RWPE2 (cell line): ENCODE data around the gene TF.

Experiments used
- ATAC-seq: fragments of 200-7000 bp; cut with Tn5 transposase; 3 replicates; pipeline ENCODE4 v1.9.1; 2021; ENCODE audit warnings: low read depth
- DNase-seq: peaks from one replicate; pipeline ENCODE4 v3.0.0-alpha.2; 2020; ENCODE audit warnings: low spot score
- H3K27ac ChIP-seq: fragments of 450-650 bp; 2 replicates; pipeline ENCODE4 v1.5.1; 2017; ENCODE audit warnings: mild to moderate bottlenecking; ENCODE audit not compliant: poor library complexity, severe bottlenecking
- H3K27me3 ChIP-seq: fragments of 250-450 bp; sonication (Bioruptor Pico); 2 replicates; pipeline ENCODE4 v1.5.1; 2021; ENCODE audit warnings: mild to moderate bottlenecking, moderate library complexity; ENCODE audit not compliant: insufficient read depth, poor library complexity, severe bottlenecking
- H3K36me3 ChIP-seq: fragments of 250-450 bp; sonication (Bioruptor Pico); 2 replicates; pipeline ENCODE4 v1.5.1; 2020; ENCODE audit warnings: low read depth, mild to moderate bottlenecking, moderate library complexity
- H3K4me1 ChIP-seq: fragments of 250-450 bp; sonication (Bioruptor Pico); 2 replicates; pipeline ENCODE4 v1.5.1; 2021; ENCODE audit warnings: mild to moderate bottlenecking, moderate library complexity; ENCODE audit not compliant: insufficient read depth, poor library complexity, severe bottlenecking
- H3K4me3 ChIP-seq: fragments of 250-450 bp; sonication (Bioruptor Pico); 2 replicates; pipeline ENCODE4 v1.5.1; 2021; ENCODE audit warnings: mild to moderate bottlenecking, moderate library complexity; ENCODE audit not compliant: severe bottlenecking
- H3K9me3 ChIP-seq: fragments of 250-450 bp; sonication (Bioruptor Pico); 2 replicates; pipeline ENCODE4 v1.5.1; 2021; ENCODE audit warnings: mild to moderate bottlenecking, moderate library complexity; ENCODE audit not compliant: severe bottlenecking
- TF ChIP-seq, protein P1 (sequence below): fragments of 450-650 bp; IDR thresholded peaks from one replicate; pipeline ENCODE4 v1.5.1; 2017; ENCODE audit warnings: mild to moderate bottlenecking, moderate library complexity; ENCODE audit not compliant: poor library complexity, severe bottlenecking

TF gene

DNA sequence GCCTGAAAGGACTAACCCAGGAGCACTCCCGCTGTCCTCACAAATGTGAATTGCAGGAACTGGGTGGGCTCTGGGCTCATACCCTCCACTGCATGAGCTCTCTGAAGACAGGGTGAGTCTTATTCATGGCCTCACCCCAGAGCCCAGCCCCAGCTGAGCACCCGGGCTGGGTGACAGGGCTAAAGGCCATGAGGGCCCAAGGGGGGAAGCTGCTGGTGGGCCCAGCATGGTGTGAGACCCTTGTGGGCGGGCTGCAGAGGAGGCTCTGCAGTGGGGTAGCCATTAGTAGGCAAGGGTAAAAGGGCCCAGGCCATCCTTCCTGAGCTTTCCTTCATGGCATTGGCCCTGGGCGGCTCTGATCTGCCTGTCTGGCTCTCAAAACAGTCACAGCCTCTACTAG is 89.8 kb downstream of the TF start:
- ATAC-seq = no peak
- Histone ChIP-seq H3K4me3 (no peak overlapping the region), H3K9me3 (no peaks in the 10 kb centered on the region), H3K27ac (no peak overlapping the region), H3K4me1 (no peaks in the 10 kb centered on the region), H3K36me3 (no peaks in the 10 kb centered on the region), H3K27me3 (no peaks in the 10 kb centered on the region)
- TF ChIP-seq, protein P1, sequence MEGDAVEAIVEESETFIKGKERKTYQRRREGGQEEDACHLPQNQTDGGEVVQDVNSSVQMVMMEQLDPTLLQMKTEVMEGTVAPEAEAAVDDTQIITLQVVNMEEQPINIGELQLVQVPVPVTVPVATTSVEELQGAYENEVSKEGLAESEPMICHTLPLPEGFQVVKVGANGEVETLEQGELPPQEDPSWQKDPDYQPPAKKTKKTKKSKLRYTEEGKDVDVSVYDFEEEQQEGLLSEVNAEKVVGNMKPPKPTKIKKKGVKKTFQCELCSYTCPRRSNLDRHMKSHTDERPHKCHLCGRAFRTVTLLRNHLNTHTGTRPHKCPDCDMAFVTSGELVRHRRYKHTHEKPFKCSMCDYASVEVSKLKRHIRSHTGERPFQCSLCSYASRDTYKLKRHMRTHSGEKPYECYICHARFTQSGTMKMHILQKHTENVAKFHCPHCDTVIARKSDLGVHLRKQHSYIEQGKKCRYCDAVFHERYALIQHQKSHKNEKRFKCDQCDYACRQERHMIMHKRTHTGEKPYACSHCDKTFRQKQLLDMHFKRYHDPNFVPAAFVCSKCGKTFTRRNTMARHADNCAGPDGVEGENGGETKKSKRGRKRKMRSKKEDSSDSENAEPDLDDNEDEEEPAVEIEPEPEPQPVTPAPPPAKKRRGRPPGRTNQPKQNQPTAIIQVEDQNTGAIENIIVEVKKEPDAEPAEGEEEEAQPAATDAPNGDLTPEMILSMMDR = no peak
- DNase-seq = no peak

GRCh38 chr3:133836497-133837158 is 90.4 kb downstream of the TF start:
- DNase-seq (no peak), ATAC-seq (no peak)
- TF ChIP-seq, protein P1 = no peak
- Histone ChIP-seq H3K36me3 (no peaks in the 10 kb centered on the region), H3K4me1 (no peaks in the 10 kb centered on the region), H3K9me3 (no peaks in the 10 kb centered on the region), H3K27ac (no peak overlapping the region), H3K4me3 (no peak overlapping the region), H3K27me3 (no peaks in the 10 kb centered on the region)

DNA sequence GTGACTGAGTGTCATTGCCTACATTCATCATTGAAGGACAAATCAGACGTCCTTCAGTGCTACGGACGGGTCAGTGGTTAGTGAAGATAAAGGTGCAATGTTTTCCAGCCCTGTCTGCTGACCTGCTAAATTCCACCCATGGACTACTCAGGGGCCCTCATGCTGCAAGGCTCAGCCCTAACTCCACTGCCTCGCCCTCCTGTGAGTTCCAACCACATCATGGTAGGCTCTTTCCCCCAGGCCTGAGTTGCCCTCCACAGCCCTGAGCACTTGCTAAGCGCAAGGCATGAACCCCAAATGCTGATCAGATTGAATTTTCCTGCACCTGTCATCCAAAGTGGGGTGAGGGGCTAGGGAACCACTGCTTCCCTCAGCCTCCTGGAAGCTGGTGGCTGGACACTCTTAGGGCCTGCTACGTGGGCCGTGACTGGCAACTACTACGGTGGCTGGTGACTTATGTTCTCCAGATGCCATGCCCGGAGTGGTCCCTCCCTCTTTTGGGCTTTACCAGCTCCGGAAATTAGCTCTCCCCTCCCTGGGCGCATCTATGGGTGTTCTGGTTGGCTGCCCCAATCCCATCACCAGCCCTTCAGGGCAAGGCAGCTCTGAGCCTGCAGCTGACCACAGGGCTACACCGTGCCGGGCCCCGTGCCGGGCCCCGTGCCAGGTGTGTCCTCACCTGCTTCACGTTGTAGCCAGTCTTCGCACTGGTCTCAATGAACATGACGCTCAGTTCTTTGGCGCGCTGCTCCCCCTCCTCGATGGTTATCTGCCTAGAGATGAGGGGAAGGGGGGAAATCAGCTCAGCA is 91.5 kb downstream of the TF start:
- Histone ChIP-seq H3K4me3 (no peak overlapping the region), H3K27me3 (no peaks in the 10 kb centered on the region), H3K27ac (no peak overlapping the region), H3K4me1 (no peaks in the 10 kb centered on the region), H3K36me3 (no peaks in the 10 kb centered on the region), H3K9me3 (no peaks in the 10 kb centered on the region)
- no peak for DNase-seq
- ATAC-seq = no peak
- TF ChIP-seq, protein P1 = no peak

DNA sequence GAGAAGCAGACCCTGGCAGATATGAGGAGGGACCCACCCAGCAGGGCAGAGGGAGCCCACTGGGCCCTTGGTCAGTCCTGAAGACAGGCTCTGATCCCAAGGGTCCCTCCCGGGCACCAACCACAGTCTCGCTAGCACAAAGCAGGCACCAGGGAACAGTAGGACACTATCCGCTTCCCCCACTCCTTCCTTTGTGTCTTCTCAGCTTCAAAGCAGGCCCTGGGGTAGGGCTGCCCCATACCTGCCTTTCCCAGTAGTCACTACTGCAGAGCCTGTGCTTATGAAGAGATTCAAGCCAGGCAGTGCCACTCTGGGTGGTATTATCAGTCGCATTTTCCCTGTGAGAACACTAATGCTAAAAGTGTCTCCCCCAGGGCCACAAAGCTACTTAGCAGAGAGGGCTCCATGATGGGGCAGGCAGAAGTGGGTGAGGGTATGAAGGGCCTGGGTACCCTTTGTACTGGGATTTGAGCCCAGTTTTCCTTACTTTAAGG is 92.2 kb downstream of the TF start:
- Histone ChIP-seq H3K4me1 (no peaks in the 10 kb centered on the region), H3K27me3 (no peaks in the 10 kb centered on the region), H3K36me3 (no peaks in the 10 kb centered on the region), H3K27ac (no peak overlapping the region), H3K4me3 (no peak overlapping the region), H3K9me3 (no peaks in the 10 kb centered on the region)
- DNase-seq = no peak
- no peak for ATAC-seq
- TF ChIP-seq, protein P1 = no peak
